ENCODE data around the gene CFAP299. TPM values are rescaled to one million over a fixed set of nuclear protein-coding genes. Genes with fewer than 3 reads are reported as not detected.
"Not testable (repeated sequence)": the region's sequence is repeated elsewhere in the genome, so short reads cannot be mapped to it uniquely, and the experiment has no call there.

CFAP299 gene
- total and polyA plus RNA-seq, 2 donors (not counting 1 experiment from before 2014, with no cell fraction given) = not detected

DNA sequence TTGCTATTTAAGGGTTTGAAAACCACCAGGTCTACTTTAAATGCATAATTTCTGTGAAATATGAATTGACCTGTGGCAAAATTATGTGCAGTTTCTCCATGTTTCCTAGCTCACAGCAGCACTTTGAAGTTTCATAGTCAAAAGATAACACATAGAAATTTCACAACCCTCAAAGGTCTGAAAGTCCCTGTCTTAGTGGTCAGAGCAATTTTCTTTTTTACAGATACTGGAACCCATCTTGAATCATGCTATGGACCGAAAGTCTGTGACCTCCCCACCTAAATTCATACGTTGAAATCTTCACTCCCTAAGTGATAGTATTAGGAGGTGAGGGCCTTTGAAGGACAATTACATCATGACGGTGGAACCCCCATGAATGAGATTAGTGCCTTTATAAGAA lies 454.6 kb downstream of the CFAP299 start:
- H3K9me3 Mint-ChIP-seq (ENCODE audit: insufficient read depth) = no peaks in the 10 kb centered on the region
- Histone ChIP-seq H3K9ac (ENCODE audit: low read length) (no peak overlapping the region), H3K27ac (ENCODE audit: low read length in 2 of 2) (no peak overlapping the region), H3K4me1 (ENCODE audit: control insufficient read depth in 2 of 2, insufficient read depth in 2 of 2, low read length in 2 of 2) (no peaks in the 10 kb centered on the region), H3K4me2 (replicated peaks; ENCODE audit: low read depth, low read length, poor library complexity, severe bottlenecking) (no peak overlapping the region), H3K79me2 (ENCODE audit: control insufficient read depth, insufficient read depth, low read length) (no peaks in the 10 kb centered on the region), H3K4me3 (ENCODE audit: control extremely low read depth in 1 of 5, extremely low read depth in 1 of 5, insufficient read depth in 1 of 5, low read depth in 2 of 5, low read length in 4 of 5) (no peak overlapping the region), H3K36me3 (replicated peaks in 1 of 2; ENCODE audit: control extremely low read depth in 1 of 2, control insufficient read depth in 1 of 2, extremely low read depth in 1 of 2, insufficient read depth in 2 of 2, low read length in 1 of 2) (no peaks in the 10 kb centered on the region), H2AFZ (ENCODE audit: insufficient read depth, low read depth, low read length, poor library complexity, severe bottlenecking) (no peak overlapping the region), H3K9me3 (ENCODE audit: control extremely low read depth in 1 of 3, control insufficient read depth in 2 of 3, insufficient read depth in 1 of 3, low read length in 2 of 3) (no peaks in the 10 kb centered on the region), H4K20me1 (ENCODE audit: control insufficient read depth, insufficient read depth, low read length, poor library complexity, severe bottlenecking) (no peaks in the 10 kb centered on the region), H3K27me3 (replicated peaks in 1 of 4; ENCODE audit: control extremely low read depth in 1 of 4, control insufficient read depth in 3 of 4, insufficient read depth in 4 of 4, low read length in 3 of 4) (no peaks in the 10 kb centered on the region)
- ChIA-PET CTCF (no interaction called here), POLR2A (no interaction called here)
- DNase-seq = no peak
- H3K4me3 Mint-ChIP-seq = no peak overlapping the region
- intact Hi-C loops (cut with micrococcal nuclease) = no loop called here
- TF ChIP-seq, protein P1, sequence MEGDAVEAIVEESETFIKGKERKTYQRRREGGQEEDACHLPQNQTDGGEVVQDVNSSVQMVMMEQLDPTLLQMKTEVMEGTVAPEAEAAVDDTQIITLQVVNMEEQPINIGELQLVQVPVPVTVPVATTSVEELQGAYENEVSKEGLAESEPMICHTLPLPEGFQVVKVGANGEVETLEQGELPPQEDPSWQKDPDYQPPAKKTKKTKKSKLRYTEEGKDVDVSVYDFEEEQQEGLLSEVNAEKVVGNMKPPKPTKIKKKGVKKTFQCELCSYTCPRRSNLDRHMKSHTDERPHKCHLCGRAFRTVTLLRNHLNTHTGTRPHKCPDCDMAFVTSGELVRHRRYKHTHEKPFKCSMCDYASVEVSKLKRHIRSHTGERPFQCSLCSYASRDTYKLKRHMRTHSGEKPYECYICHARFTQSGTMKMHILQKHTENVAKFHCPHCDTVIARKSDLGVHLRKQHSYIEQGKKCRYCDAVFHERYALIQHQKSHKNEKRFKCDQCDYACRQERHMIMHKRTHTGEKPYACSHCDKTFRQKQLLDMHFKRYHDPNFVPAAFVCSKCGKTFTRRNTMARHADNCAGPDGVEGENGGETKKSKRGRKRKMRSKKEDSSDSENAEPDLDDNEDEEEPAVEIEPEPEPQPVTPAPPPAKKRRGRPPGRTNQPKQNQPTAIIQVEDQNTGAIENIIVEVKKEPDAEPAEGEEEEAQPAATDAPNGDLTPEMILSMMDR (IDR thresholded peaks at IDR 0.05) = no peak
- TF ChIP-seq EZH2 (IDR thresholded peaks at IDR 0.05; ENCODE audit: borderline replicate concordance, insufficient read depth, low read depth, low read length, poor library complexity, severe bottlenecking) = no peak
- peaks cover 6% of the 10 kb centered on the region for H3K4me1 Mint-ChIP-seq
- no CpG with 5 or more reads among the region's 3 CpGs for WGBS (ENCODE audit: insufficient coverage)
- H3K27me3 Mint-ChIP-seq = no peaks in the 10 kb centered on the region
- no peak for ATAC-seq (ENCODE audit: low read depth)
- no peak overlapping the region for H3K27ac Mint-ChIP-seq

DNA sequence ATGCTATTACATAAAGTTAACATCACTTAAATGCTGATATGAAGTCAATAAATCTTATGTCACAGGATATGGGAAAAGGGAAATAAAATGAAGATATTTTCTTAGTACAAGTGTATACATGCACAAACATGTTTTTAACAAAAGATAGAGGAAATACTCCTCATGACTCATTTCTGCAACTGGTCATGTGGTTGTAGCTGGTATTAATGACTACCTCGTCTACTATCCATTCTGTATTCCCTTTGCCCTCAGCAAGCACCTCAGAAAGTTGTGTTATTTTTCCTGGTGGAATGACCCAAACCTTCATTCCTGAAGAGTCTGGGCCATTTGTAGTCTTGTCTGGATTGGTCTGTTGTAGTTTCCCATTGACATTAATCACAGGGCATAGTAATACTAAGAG lies 458.1 kb downstream of the CFAP299 start:
- no CpG with 5 or more reads among the region's 1 CpG for WGBS (ENCODE audit: insufficient coverage)
- H3K27me3 ChIP-seq (replicated peaks in 1 of 4; ENCODE audit: control extremely low read depth in 1 of 4, control insufficient read depth in 3 of 4, insufficient read depth in 4 of 4, low read length in 3 of 4); H4K20me1 ChIP-seq (ENCODE audit: control insufficient read depth, insufficient read depth, low read length, poor library complexity, severe bottlenecking); DNase-seq; ATAC-seq (ENCODE audit: low read depth); H3K4me2 ChIP-seq (replicated peaks; ENCODE audit: low read depth, low read length, poor library complexity, severe bottlenecking); CTCF ChIA-PET; H3K36me3 ChIP-seq (replicated peaks in 1 of 2; ENCODE audit: control extremely low read depth in 1 of 2, control insufficient read depth in 1 of 2, extremely low read depth in 1 of 2, insufficient read depth in 2 of 2, low read length in 1 of 2); intact Hi-C loops (cut with micrococcal nuclease); H3K4me1 ChIP-seq (ENCODE audit: control insufficient read depth in 2 of 2, insufficient read depth in 2 of 2, low read length in 2 of 2); H3K27ac ChIP-seq (ENCODE audit: low read length in 2 of 2); H3K4me1 Mint-ChIP-seq; H2AFZ ChIP-seq (ENCODE audit: insufficient read depth, low read depth, low read length, poor library complexity, severe bottlenecking); H3K4me3 Mint-ChIP-seq; H3K9me3 ChIP-seq (ENCODE audit: control extremely low read depth in 1 of 3, control insufficient read depth in 2 of 3, insufficient read depth in 1 of 3, low read length in 2 of 3); H3K9me3 Mint-ChIP-seq (ENCODE audit: insufficient read depth); H3K9ac ChIP-seq (ENCODE audit: low read length); H3K79me2 ChIP-seq (ENCODE audit: control insufficient read depth, insufficient read depth, low read length); H3K4me3 ChIP-seq (ENCODE audit: control extremely low read depth in 1 of 5, extremely low read depth in 1 of 5, insufficient read depth in 1 of 5, low read depth in 2 of 5, low read length in 4 of 5); H3K27me3 Mint-ChIP-seq; H3K27ac Mint-ChIP-seq; POLR2A ChIA-PET: not testable (repeated sequence)
